HepG2 (cell line): ENCODE results near the gene HECTD3. TPM values are rescaled to one million over a fixed set of nuclear protein-coding genes. Genes with fewer than 3 reads are reported as not detected.
A peak's percentile ranks its signal among the peaks of the same experiment; 100 is the strongest.

ENCODE experiments used
- BRCA1 ChIP-seq: sonication (generic); formaldehyde crosslinking; IDR thresholded peaks from 2 replicates; pipeline ENCODE4 v1.4.0; 2020; ENCODE audit warnings: missing genetic modification reagents
- CC2D1A ChIP-seq: sonication (generic); formaldehyde crosslinking; IDR thresholded peaks from 2 replicates; pipeline ENCODE4 v1.8.1; 2023; ENCODE audit warnings: mild to moderate bottlenecking, missing genetic modification reagents
- E2F1 ChIP-seq: sonication (generic); formaldehyde crosslinking; IDR thresholded peaks from 2 replicates; pipeline ENCODE4 v1.5.0; 2020; ENCODE audit warnings: missing genetic modification reagents
- EP300 ChIP-seq, 3 experiments: sonication (generic) in 1 of 3; formaldehyde crosslinking in 1 of 3; IDR thresholded peaks; 2 replicates each; pipeline versions ENCODE4 v1.5.1 to v1.6.1; 2011 to 2020; ENCODE audit warnings: low read depth in 2 of 3, low read length in 2 of 3, borderline replicate concordance in 1 of 3, improper control_type of control experiment in 1 of 3, mild to moderate bottlenecking in 1 of 3, missing genetic modification reagents in 1 of 3, moderate library complexity in 1 of 3
- GABPA ChIP-seq, 2 experiments: IDR thresholded peaks; 2 replicates each; pipeline ENCODE4 v1.6.1; 2011 to 2016; ENCODE audit warnings: low read depth in 2 of 2, low read length in 1 of 2, missing biosample characterization in 1 of 2, missing genetic modification characterization in 1 of 2
- GATAD1 ChIP-seq: IDR thresholded peaks from 2 replicates; pipeline ENCODE4 v1.6.1; 2016; ENCODE audit warnings: missing genetic modification reagents, missing compliant biosample characterization
- KAT8 ChIP-seq: IDR thresholded peaks from 2 replicates; pipeline ENCODE4 v1.6.1; 2016; ENCODE audit warnings: missing genetic modification reagents, missing compliant biosample characterization
- MAF1 ChIP-seq: sonication (generic); formaldehyde crosslinking; IDR thresholded peaks from 2 replicates; pipeline ENCODE4 v1.5.0; 2020; ENCODE audit warnings: missing genetic modification reagents, borderline replicate concordance
- MATR3 ChIP-seq: sonication (generic); formaldehyde crosslinking; IDR thresholded peaks from 2 replicates; pipeline ENCODE4 v1.4.0; 2020; ENCODE audit warnings: missing genetic modification reagents
- MLLT10 ChIP-seq: sonication (generic); formaldehyde crosslinking; IDR thresholded peaks from 2 replicates; pipeline ENCODE4 v1.4.0; 2020; ENCODE audit warnings: missing genetic modification reagents
- NR1H2 ChIP-seq: sonication (generic); formaldehyde crosslinking; IDR thresholded peaks from 2 replicates; pipeline ENCODE4 v1.8.1; 2022; ENCODE audit warnings: low read depth, missing genetic modification reagents, borderline replicate concordance
- NR3C1 ChIP-seq: sonication (generic); formaldehyde crosslinking; IDR thresholded peaks from 2 replicates; pipeline ENCODE4 v1.4.0; 2020; ENCODE audit warnings: missing genetic modification reagents
- SOX6 ChIP-seq, 2 experiments: fragments of 450-650 bp in 1 of 2; sonication (generic) in 1 of 2; formaldehyde crosslinking in 1 of 2; IDR thresholded peaks; 2 replicates each; pipeline versions ENCODE4 v1.4.0 to v1.6.1; 2017 to 2020; ENCODE audit warnings: antibody characterized with exemption in 1 of 2, mild to moderate bottlenecking in 1 of 2, missing genetic modification reagents in 1 of 2
- USF2 ChIP-seq, 2 experiments: sonication (generic) in 1 of 2; formaldehyde crosslinking in 1 of 2; IDR thresholded peaks; 2 replicates each; pipeline versions ENCODE4 v1.5.1 to v1.6.1; 2011 to 2020; ENCODE audit warnings: borderline replicate concordance in 1 of 2, low read depth in 1 of 2, low read length in 1 of 2, mild to moderate bottlenecking in 1 of 2, missing genetic modification reagents in 1 of 2, moderate library complexity in 1 of 2
- ZBTB8A ChIP-seq: sonication (generic); formaldehyde crosslinking; IDR thresholded peaks from 2 replicates; pipeline ENCODE4 v1.4.0; 2020; ENCODE audit warnings: mild to moderate bottlenecking, low read depth, missing genetic modification reagents, borderline replicate concordance
- ZFYVE20 ChIP-seq: sonication (generic); formaldehyde crosslinking; IDR thresholded peaks from 2 replicates; pipeline ENCODE4 v1.8.0; 2023; ENCODE audit warnings: low read depth, mild to moderate bottlenecking, moderate library complexity, missing genetic modification reagents, borderline replicate concordance
- ZNF224 ChIP-seq: sonication (generic); formaldehyde crosslinking; IDR thresholded peaks from 2 replicates; pipeline ENCODE4 v1.5.0; 2020; ENCODE audit warnings: mild to moderate bottlenecking, missing genetic modification reagents
- ZNF253 ChIP-seq: sonication (generic); formaldehyde crosslinking; IDR thresholded peaks from 2 replicates; pipeline ENCODE4 v1.8.0; 2022; ENCODE audit warnings: mild to moderate bottlenecking, missing genetic modification reagents, borderline replicate concordance
- ZNF333 ChIP-seq: sonication (generic); formaldehyde crosslinking; IDR thresholded peaks from 2 replicates; pipeline ENCODE4 v1.4.0; 2020; ENCODE audit warnings: mild to moderate bottlenecking, missing genetic modification reagents, borderline replicate concordance
- ZNF382 ChIP-seq: sonication (generic); formaldehyde crosslinking; IDR thresholded peaks from 2 replicates; pipeline ENCODE4 v1.5.0; 2020; ENCODE audit warnings: missing genetic modification reagents, mild to moderate bottlenecking, borderline replicate concordance
- ZNF549 ChIP-seq: sonication (generic); formaldehyde crosslinking; IDR thresholded peaks from 2 replicates; pipeline ENCODE4 v1.5.0; 2020; ENCODE audit warnings: missing genetic modification reagents
- ZNF670 ChIP-seq: sonication (generic); formaldehyde crosslinking; IDR thresholded peaks from 2 replicates; pipeline ENCODE4 v1.8.0; 2022; ENCODE audit warnings: mild to moderate bottlenecking, missing genetic modification reagents, borderline replicate concordance
- ZNF674 ChIP-seq: sonication (generic); formaldehyde crosslinking; IDR thresholded peaks from 2 replicates; pipeline ENCODE4 v1.5.0; 2020; ENCODE audit warnings: low read depth, mild to moderate bottlenecking, missing genetic modification reagents
- ZNF740 ChIP-seq: sonication (generic); formaldehyde crosslinking; IDR thresholded peaks from 2 replicates; pipeline ENCODE4 v1.4.0; 2020; ENCODE audit warnings: missing genetic modification reagents
- ZSCAN30 ChIP-seq: sonication (generic); formaldehyde crosslinking; IDR thresholded peaks from 2 replicates; pipeline ENCODE4 v1.5.0; 2020; ENCODE audit warnings: mild to moderate bottlenecking, missing genetic modification reagents
- polyA plus RNA-seq, 8 experiments: library from polyadenylated mRNA; depleted of rRNA in 3 of 8; stranded (reverse) in 7 of 8; unstranded in 1 of 8; fragments of >200 nt; fragmentation: Illumina TruSeq in 4 of 8; extraction: Trizol in 4 of 8; gene quantifications; 2 replicates each; pipeline versions ENCODE4 v1.2.1 to v1.2.3, GENCODE V29; 2011 to 2016; ENCODE audit warnings: low read depth in 4 of 8, missing spikeins in 1 of 8, mixed read lengths in 1 of 8; ENCODE audit not compliant: insufficient read depth in 1 of 8
- total RNA-seq, 5 experiments: library from RNA; depleted of rRNA; stranded (reverse); fragments of >200 nt; fragmentation: Illumina TruSeq; extraction: Trizol; gene quantifications; 2 replicates each; pipeline ENCODE4 v1.2.3, GENCODE V29; 2016; ENCODE audit warnings: low read depth in 1 of 5

Gene HECTD3
- total and polyA plus RNA-seq, 2 of the 13 experiments (the other 11 are each of a cell fraction or from before 2014, with no cell fraction given) = 18.6 to 24.5 TPM

GRCh38 chr1:45010855-45011811 lies at the start of gene HECTD3 (continued):
- TF ChIP-seq MAF1 (CRISPR knock-in tag) (no peak), NR1H2 (CRISPR knock-in tag) (no peak), GABPA (IDR thresholded peaks at IDR 0.05; ENCODE audit: low read depth, low read length) (no peak), GABPA (CRISPR knock-in tag; IDR thresholded peaks at IDR 0.05; ENCODE audit: low read depth) (no peak), NR3C1 (CRISPR knock-in tag) (no peak), ZFYVE20 (no peak), MLLT10 (CRISPR knock-in tag) (no peak), BRCA1 (no peak), E2F1 (CRISPR knock-in tag) (peak; percentile 56; the same call in 1 of the 2 replicates), SOX6 (IDR thresholded peaks at IDR 0.05) (no peak), SOX6 (CRISPR knock-in tag; IDR thresholded peaks at IDR 0.05) (no peak), ZNF740 (CRISPR knock-in tag) (no peak), ZBTB8A (CRISPR knock-in tag) (no peak; the same call in 1 of the 2 replicates), ZNF674 (no peak), MATR3 (CRISPR knock-in tag) (no peak), ZSCAN30 (CRISPR knock-in tag) (no peak), USF2 (IDR thresholded peaks at IDR 0.05; ENCODE audit: low read depth, low read length) (no peak), USF2 (CRISPR knock-in tag; IDR thresholded peaks at IDR 0.05; ENCODE audit: borderline replicate concordance) (no peak), CC2D1A (no peak), ZNF224 (CRISPR knock-in tag) (no peak), EP300 (IDR thresholded peaks at IDR 0.05; ENCODE audit: low read depth in 2 of 2, low read length in 2 of 2) (no peak), EP300 (CRISPR knock-in tag; IDR thresholded peaks at IDR 0.05; ENCODE audit: borderline replicate concordance) (no peak), ZNF549 (no peak), ZNF333 (no peak; the same call in 1 of the 2 replicates), KAT8 (CRISPR knock-in tag) (peak; percentile 67), ZNF670 (CRISPR knock-in tag) (no peak), ZNF382 (no peak), ZNF253 (CRISPR knock-in tag) (0 out of 2 replicates have a peak, but pooled peaks have one; percentile 9), GATAD1 (peak; percentile 83)
